AG09309 (cell line): Measurements from ENCODE around the gene TREH.

Experiments
- DNase-seq: peaks from one replicate; pipeline ENCODE4 v3.0.0-alpha.2; 2010; ENCODE audit warnings: low read depth
- H3K4me3 ChIP-seq: 2 replicates; pipeline ENCODE4 v1.5.1; 2011; ENCODE audit warnings: mild to moderate bottlenecking, low read depth, low read length, moderate library complexity; ENCODE audit not compliant: control insufficient read depth
- TF ChIP-seq, protein P1 (sequence below): IDR thresholded peaks from 2 replicates; pipeline ENCODE4 v1.5.1; 2011; ENCODE audit warnings: mild to moderate bottlenecking, low read depth, low read length, inconsistent platforms; ENCODE audit not compliant: insufficient read depth, control insufficient read depth; ENCODE audit errors: missing control alignments

TREH gene

GRCh38 chr11:118633319-118633690 lies 46.1 kb downstream of the TREH start:
- no peak for DNase-seq
- TF ChIP-seq, protein P1, sequence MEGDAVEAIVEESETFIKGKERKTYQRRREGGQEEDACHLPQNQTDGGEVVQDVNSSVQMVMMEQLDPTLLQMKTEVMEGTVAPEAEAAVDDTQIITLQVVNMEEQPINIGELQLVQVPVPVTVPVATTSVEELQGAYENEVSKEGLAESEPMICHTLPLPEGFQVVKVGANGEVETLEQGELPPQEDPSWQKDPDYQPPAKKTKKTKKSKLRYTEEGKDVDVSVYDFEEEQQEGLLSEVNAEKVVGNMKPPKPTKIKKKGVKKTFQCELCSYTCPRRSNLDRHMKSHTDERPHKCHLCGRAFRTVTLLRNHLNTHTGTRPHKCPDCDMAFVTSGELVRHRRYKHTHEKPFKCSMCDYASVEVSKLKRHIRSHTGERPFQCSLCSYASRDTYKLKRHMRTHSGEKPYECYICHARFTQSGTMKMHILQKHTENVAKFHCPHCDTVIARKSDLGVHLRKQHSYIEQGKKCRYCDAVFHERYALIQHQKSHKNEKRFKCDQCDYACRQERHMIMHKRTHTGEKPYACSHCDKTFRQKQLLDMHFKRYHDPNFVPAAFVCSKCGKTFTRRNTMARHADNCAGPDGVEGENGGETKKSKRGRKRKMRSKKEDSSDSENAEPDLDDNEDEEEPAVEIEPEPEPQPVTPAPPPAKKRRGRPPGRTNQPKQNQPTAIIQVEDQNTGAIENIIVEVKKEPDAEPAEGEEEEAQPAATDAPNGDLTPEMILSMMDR = no peak
- H3K4me3 ChIP-seq = no peak overlapping the region

GRCh38 chr11:118632577-118633318 lies 46.7 kb downstream of the TREH start:
- no peak overlapping the region for H3K4me3 ChIP-seq
- DNase-seq = no peak
- TF ChIP-seq, protein P1 = no peak

DNA sequence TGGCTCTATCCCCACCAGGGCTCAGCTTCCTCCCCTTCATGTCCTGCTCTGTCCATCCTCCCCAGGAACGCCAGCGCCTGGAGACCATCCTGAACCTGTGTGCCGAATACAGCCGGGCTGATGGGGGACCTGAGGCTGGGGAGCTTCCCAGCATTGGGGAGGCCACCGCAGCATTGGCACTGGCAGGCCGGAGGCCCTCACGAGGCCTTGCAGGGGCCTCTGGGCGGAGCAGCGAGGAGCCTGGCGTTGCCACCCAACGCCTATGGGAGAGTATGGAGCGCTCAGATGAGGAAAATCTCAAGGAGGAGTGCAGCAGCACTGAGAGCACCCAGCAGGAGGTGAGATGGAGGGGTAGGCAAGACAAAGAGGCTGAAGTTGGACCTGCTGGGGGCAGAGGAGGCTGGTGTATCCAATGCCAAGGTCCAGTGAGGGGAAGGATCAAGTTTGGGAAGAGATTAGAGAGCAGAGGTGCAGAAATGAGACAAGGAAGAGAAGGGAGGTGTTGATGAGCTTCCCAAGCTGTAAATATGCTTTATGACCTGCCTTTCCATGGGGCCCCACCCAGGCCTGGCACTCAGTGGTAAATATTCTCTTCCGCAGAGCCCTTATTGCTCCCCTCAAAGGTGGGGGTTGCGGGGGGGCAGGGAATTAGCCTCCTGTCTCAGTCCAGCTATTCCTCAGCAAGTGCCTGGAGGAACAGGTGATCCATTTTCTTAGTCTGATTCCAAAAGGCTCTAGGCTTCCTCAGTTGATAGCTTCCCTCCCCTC lies 48.1 kb downstream of the TREH start:
- no peak for DNase-seq
- no peak overlapping the region for H3K4me3 ChIP-seq
- TF ChIP-seq, protein P1 = no peak

DNA sequence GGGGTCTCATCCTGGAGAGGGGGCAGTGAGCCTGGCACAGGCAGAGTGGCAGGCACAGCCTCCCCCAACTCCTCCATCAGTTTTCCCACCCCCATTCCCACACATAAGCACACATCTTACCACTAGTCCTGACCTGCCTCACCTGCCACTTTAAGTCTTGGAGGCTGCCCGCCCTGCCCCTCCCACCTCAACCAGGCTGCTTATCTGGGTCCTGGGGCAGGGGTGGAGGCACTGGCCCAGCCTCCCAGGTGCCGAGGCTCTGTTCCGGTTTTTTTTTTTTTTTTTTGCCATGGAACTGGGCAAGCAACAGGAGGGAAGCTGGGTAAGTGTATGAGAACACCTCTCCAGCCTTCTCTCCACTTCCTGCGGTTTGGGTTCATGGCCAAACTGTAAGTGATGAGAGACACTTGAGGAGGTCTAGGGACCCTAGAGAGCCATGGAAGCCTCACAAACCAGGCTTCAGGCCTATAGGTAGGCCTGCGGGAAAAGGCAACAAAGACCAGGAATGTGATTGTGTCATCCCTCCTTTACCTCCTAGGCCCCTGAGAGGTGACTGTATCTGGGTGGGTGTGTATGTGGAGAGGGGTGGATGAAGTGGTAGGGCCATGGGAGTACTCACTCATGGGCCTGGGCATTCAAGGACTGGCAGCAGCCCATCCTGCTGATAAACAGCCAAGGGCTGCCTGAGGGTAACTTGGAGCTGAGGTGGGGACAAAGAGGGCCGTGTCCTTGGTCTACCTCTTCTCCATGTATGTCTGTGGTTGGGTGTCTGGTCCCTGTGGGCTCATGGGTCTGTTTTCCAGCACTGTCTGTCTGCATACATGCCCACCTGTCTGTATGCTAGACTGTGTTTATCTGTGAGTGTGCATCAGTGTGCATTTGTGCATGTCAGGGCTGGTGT lies 49.4 kb downstream of the TREH start:
- no peak overlapping the region for H3K4me3 ChIP-seq
- TF ChIP-seq, protein P1 = no peak
- no peak for DNase-seq

- no peak overlapping the region for H3K4me3 ChIP-seq
- TF ChIP-seq, protein P1 = no peak
Measured at GRCh38 chr11:118628861-118629549, 50.4 kb downstream of the TREH start.

DNA sequence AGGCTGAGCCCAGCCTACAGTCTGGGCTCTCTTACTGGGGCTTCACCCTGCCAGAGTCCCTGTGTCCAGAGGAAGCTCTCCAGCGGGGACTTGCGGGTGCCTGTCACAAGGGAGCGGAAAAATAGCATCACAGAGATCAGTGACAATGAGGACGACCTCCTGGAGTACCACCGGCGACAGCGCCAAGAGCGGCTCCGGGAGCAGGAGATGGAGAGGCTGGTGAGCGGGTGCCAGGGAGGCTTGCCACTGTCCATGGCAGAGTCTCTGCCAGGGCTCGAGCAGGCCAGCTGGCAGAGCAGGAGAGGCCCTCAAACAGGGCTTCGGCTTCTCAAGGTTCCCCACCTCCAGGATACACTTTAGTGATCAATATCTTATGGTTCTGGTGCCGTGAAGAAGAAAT lies 51.0 kb downstream of the TREH start:
- TF ChIP-seq, protein P1 = no peak
- no peak for DNase-seq
- no peak overlapping the region for H3K4me3 ChIP-seq

More at GRCh38 chr11:118628861-118629549, 50.4 kb downstream of the TREH start:
- no peak for DNase-seq
